ENCODE measurements around the gene CRMP1.

DNA sequence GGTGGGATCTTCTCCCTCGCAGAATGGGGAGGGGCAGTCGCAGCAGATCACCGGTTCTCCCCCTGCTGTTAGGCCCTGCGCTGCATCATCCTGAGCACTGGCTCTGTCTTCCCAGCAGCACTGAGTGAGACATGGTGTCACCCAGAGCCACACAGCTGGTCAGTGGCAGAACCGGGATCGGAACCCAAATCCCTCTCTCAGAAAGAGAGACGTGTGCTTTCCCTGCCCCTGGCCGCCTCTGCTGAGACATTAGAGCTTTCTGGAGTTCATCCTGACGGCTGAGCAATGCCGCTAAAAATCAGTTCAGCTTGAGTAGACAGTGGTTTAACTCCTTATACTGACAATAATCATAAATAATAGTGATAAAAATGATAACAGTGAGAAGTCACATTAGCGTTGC, 93.9 kb downstream of the CRMP1 start:
- no peak for TF ChIP-seq CREB1 (IDR thresholded peaks at IDR 0.05)
- TF ChIP-seq, protein P1, sequence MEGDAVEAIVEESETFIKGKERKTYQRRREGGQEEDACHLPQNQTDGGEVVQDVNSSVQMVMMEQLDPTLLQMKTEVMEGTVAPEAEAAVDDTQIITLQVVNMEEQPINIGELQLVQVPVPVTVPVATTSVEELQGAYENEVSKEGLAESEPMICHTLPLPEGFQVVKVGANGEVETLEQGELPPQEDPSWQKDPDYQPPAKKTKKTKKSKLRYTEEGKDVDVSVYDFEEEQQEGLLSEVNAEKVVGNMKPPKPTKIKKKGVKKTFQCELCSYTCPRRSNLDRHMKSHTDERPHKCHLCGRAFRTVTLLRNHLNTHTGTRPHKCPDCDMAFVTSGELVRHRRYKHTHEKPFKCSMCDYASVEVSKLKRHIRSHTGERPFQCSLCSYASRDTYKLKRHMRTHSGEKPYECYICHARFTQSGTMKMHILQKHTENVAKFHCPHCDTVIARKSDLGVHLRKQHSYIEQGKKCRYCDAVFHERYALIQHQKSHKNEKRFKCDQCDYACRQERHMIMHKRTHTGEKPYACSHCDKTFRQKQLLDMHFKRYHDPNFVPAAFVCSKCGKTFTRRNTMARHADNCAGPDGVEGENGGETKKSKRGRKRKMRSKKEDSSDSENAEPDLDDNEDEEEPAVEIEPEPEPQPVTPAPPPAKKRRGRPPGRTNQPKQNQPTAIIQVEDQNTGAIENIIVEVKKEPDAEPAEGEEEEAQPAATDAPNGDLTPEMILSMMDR (IDR thresholded peaks at IDR 0.05; ENCODE audit: control extremely low read depth in 1 of 3, insufficient read depth in 1 of 3, low read depth in 1 of 3, low read length in 3 of 3) = no peak
- TF ChIP-seq POLR2A (IDR thresholded peaks at IDR 0.05; ENCODE audit: control extremely low read depth in 1 of 2, low read depth in 2 of 2, low read length in 2 of 2) = no peak
- TF ChIP-seq KDM1A (IDR thresholded peaks at IDR 0.05; ENCODE audit: borderline replicate concordance, low read length) = no peak
- no peak for TF ChIP-seq RNF2 (IDR thresholded peaks at IDR 0.05; ENCODE audit: borderline replicate concordance, low read depth, low read length, missing control alignments, poor library complexity, severe bottlenecking)
- TF ChIP-seq, protein P2, sequence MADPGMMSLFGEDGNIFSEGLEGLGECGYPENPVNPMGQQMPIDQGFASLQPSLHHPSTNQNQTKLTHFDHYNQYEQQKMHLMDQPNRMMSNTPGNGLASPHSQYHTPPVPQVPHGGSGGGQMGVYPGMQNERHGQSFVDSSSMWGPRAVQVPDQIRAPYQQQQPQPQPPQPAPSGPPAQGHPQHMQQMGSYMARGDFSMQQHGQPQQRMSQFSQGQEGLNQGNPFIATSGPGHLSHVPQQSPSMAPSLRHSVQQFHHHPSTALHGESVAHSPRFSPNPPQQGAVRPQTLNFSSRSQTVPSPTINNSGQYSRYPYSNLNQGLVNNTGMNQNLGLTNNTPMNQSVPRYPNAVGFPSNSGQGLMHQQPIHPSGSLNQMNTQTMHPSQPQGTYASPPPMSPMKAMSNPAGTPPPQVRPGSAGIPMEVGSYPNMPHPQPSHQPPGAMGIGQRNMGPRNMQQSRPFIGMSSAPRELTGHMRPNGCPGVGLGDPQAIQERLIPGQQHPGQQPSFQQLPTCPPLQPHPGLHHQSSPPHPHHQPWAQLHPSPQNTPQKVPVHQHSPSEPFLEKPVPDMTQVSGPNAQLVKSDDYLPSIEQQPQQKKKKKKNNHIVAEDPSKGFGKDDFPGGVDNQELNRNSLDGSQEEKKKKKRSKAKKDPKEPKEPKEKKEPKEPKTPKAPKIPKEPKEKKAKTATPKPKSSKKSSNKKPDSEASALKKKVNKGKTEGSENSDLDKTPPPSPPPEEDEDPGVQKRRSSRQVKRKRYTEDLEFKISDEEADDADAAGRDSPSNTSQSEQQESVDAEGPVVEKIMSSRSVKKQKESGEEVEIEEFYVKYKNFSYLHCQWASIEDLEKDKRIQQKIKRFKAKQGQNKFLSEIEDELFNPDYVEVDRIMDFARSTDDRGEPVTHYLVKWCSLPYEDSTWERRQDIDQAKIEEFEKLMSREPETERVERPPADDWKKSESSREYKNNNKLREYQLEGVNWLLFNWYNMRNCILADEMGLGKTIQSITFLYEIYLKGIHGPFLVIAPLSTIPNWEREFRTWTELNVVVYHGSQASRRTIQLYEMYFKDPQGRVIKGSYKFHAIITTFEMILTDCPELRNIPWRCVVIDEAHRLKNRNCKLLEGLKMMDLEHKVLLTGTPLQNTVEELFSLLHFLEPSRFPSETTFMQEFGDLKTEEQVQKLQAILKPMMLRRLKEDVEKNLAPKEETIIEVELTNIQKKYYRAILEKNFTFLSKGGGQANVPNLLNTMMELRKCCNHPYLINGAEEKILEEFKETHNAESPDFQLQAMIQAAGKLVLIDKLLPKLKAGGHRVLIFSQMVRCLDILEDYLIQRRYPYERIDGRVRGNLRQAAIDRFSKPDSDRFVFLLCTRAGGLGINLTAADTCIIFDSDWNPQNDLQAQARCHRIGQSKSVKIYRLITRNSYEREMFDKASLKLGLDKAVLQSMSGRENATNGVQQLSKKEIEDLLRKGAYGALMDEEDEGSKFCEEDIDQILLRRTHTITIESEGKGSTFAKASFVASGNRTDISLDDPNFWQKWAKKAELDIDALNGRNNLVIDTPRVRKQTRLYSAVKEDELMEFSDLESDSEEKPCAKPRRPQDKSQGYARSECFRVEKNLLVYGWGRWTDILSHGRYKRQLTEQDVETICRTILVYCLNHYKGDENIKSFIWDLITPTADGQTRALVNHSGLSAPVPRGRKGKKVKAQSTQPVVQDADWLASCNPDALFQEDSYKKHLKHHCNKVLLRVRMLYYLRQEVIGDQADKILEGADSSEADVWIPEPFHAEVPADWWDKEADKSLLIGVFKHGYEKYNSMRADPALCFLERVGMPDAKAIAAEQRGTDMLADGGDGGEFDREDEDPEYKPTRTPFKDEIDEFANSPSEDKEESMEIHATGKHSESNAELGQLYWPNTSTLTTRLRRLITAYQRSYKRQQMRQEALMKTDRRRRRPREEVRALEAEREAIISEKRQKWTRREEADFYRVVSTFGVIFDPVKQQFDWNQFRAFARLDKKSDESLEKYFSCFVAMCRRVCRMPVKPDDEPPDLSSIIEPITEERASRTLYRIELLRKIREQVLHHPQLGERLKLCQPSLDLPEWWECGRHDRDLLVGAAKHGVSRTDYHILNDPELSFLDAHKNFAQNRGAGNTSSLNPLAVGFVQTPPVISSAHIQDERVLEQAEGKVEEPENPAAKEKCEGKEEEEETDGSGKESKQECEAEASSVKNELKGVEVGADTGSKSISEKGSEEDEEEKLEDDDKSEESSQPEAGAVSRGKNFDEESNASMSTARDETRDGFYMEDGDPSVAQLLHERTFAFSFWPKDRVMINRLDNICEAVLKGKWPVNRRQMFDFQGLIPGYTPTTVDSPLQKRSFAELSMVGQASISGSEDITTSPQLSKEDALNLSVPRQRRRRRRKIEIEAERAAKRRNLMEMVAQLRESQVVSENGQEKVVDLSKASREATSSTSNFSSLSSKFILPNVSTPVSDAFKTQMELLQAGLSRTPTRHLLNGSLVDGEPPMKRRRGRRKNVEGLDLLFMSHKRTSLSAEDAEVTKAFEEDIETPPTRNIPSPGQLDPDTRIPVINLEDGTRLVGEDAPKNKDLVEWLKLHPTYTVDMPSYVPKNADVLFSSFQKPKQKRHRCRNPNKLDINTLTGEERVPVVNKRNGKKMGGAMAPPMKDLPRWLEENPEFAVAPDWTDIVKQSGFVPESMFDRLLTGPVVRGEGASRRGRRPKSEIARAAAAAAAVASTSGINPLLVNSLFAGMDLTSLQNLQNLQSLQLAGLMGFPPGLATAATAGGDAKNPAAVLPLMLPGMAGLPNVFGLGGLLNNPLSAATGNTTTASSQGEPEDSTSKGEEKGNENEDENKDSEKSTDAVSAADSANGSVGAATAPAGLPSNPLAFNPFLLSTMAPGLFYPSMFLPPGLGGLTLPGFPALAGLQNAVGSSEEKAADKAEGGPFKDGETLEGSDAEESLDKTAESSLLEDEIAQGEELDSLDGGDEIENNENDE (IDR thresholded peaks at IDR 0.05; ENCODE audit: insufficient replicate concordance, low read length) = no peak
- TF ChIP-seq CBX8 (IDR thresholded peaks at IDR 0.05; ENCODE audit: borderline replicate concordance, low read depth, low read length) = no peak
- TF ChIP-seq RAD21 (IDR thresholded peaks at IDR 0.05 in 1 of 2, conservative IDR thresholded peaks at IDR 0.05 in 1 of 2; ENCODE audit: low read depth in 2 of 2, low read length in 2 of 2) = no peak
- TF ChIP-seq USF2 (IDR thresholded peaks at IDR 0.05; ENCODE audit: low read length) = no peak
- TF ChIP-seq MAX (IDR thresholded peaks at IDR 0.05) = no peak
- no peak for TF ChIP-seq POLR2AphosphoS5 (IDR thresholded peaks at IDR 0.05; ENCODE audit: low read depth, low read length)
- no peak for TF ChIP-seq GTF2F1 (IDR thresholded peaks at IDR 0.05; ENCODE audit: borderline replicate concordance, low read depth, low read length)

Measured in H1 (cell line).